Measurements from ENCODE around the gene VAPB. TPM values are rescaled to one million over a fixed set of nuclear protein-coding genes. Genes with fewer than 3 reads are reported as not detected.

Gene VAPB
- total and polyA plus RNA-seq, 10 of the 15 experiments (the other 5 are each of a cell fraction or from before 2014, with no cell fraction given), result 3.2 to 28.6 (median 20.5) TPM

GRCh38 chr20:58431134-58431533 is 42.1 kb downstream of the VAPB start (continued):
- TF ChIP-seq, protein P1, sequence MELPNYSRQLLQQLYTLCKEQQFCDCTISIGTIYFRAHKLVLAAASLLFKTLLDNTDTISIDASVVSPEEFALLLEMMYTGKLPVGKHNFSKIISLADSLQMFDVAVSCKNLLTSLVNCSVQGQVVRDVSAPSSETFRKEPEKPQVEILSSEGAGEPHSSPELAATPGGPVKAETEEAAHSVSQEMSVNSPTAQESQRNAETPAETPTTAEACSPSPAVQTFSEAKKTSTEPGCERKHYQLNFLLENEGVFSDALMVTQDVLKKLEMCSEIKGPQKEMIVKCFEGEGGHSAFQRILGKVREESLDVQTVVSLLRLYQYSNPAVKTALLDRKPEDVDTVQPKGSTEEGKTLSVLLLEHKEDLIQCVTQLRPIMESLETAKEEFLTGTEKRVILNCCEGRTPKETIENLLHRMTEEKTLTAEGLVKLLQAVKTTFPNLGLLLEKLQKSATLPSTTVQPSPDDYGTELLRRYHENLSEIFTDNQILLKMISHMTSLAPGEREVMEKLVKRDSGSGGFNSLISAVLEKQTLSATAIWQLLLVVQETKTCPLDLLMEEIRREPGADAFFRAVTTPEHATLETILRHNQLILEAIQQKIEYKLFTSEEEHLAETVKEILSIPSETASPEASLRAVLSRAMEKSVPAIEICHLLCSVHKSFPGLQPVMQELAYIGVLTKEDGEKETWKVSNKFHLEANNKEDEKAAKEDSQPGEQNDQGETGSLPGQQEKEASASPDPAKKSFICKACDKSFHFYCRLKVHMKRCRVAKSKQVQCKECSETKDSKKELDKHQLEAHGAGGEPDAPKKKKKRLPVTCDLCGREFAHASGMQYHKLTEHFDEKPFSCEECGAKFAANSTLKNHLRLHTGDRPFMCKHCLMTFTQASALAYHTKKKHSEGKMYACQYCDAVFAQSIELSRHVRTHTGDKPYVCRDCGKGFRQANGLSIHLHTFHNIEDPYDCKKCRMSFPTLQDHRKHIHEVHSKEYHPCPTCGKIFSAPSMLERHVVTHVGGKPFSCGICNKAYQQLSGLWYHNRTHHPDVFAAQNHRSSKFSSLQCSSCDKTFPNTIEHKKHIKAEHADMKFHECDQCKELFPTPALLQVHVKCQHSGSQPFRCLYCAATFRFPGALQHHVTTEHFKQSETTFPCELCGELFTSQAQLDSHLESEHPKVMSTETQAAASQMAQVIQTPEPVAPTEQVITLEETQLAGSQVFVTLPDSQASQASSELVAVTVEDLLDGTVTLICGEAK (IDR thresholded peaks at IDR 0.05; ENCODE audit: borderline replicate concordance), result no peak

DNA sequence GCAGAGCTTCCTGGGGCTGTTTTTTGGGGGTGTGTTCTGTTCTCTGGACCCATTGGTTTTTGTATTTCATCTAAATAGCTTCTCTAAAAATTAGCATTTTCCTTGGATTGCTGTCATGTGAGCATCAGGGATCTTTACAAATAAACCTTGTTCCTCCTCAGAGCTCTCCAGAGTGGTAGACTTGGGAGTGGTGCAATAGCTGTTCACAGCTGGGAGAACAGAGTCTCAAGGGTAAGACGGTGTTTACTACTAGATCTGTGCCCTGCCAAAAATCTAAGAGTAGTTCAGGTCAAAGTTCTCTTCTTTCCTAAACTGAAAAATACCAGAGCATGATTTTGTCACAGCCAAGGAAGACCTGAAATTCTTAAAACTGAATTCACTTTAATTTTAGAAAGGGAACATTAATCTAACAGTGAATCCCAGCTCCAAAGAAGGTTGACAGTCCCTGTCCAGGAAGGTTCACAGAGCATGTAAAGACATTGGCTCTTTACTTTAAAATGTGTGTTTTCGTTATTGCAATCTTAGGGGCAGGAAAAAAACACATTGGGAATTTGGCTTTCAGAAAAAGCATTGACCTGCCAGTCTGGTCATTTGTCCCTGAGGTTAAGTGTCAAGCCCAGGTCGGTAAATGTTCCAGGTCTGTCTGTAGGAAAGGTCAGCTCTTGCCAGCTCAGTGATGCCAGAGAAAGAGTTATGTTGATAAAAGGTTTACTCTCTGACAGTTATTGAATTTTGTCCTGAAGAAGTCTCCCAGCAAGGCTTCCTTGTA is 43.3 kb downstream of the VAPB start:
- TF ChIP-seq TARDBP (IDR thresholded peaks at IDR 0.05; ENCODE audit: borderline replicate concordance), result no peak
- TF ChIP-seq MLLT1 (IDR thresholded peaks at IDR 0.05), result no peak
- TF ChIP-seq TAF1 (IDR thresholded peaks at IDR 0.05; ENCODE audit: borderline replicate concordance, low read depth, low read length), result no peak
- no peak for TF ChIP-seq SIX5 (IDR thresholded peaks at IDR 0.05; ENCODE audit: low read depth, low read length, severe bottlenecking)
- TF ChIP-seq BCL11A (IDR thresholded peaks at IDR 0.05; ENCODE audit: low read depth, low read length), result no peak
- TF ChIP-seq, protein P1 (IDR thresholded peaks at IDR 0.05; ENCODE audit: borderline replicate concordance), result no peak
- TF ChIP-seq RFX5 (IDR thresholded peaks at IDR 0.05; ENCODE audit: low read depth, low read length), result no peak
- no peak for TF ChIP-seq SUZ12 (IDR thresholded peaks at IDR 0.05; ENCODE audit: unreplicated experiment)
- no peak for TF ChIP-seq SMC3 (IDR thresholded peaks at IDR 0.05; ENCODE audit: borderline replicate concordance, low read length)
- no peak for TF ChIP-seq KLF5 (IDR thresholded peaks at IDR 0.05; ENCODE audit: partially characterized antibody)
- TF ChIP-seq ZNF274 (IDR thresholded peaks at IDR 0.05; ENCODE audit: insufficient read depth, insufficient read length), result no peak
- ChIA-PET POLR2A (no interaction called here), RAD21 (ENCODE audit: unreplicated experiment) (interaction anchor here (0.5 to 1.1 kb wide), 3 partner anchors 27 to 212 kb away, joined by 3 read pairs; partner anchors contain the start of gene VAPB), CTCF (interaction anchor here (0.9 to 2.6 kb wide), 4 partner anchors 9 to 14 kb away, joined by 3 to 10 read pairs (median 6); no protein-coding TSS in a partner anchor), SMC1A (ENCODE audit: uncharacterized antibody, unreplicated experiment) (interaction anchor here (1.1 to 1.2 kb wide), 2 partner anchors 14 to 17 kb away, joined by 3 to 5 read pairs; no protein-coding TSS in a partner anchor)
- intact Hi-C loops (cut with micrococcal nuclease; ENCODE audit: unreplicated experiment), result no loop called here
- Histone ChIP-seq H3K4me3 (no peak overlapping the region), H3K9ac (ENCODE audit: control insufficient read depth, insufficient read depth, low read length) (no peak overlapping the region), H3K4me2 (ENCODE audit: control insufficient read depth, insufficient read depth) (no peak overlapping the region), H3K9me3 (replicated peaks; ENCODE audit: control insufficient read depth, insufficient read depth, low read length) (no peaks in the 10 kb centered on the region), H3K36me3 (ENCODE audit: control insufficient read depth in 2 of 2, insufficient read depth in 2 of 2, low read length in 1 of 2) (peaks cover 7 to 28% of the 10 kb centered on the region in 2 experiments; a peak in 3 of 4 replicates), H4K20me1 (ENCODE audit: control insufficient read depth, insufficient read depth) (peaks cover 5% of the 10 kb centered on the region), H3K27me3 (replicated peaks in 1 of 2; ENCODE audit: control insufficient read depth in 2 of 2, insufficient read depth in 2 of 2, low read length in 1 of 2) (no peaks in the 10 kb centered on the region), H2AFZ (ENCODE audit: control insufficient read depth, low read depth, low read length) (no peak overlapping the region), H3K79me2 (ENCODE audit: control insufficient read depth, insufficient read depth, low read length) (peaks cover 39% of the 10 kb centered on the region), H3K4me1 (ENCODE audit: control insufficient read depth, insufficient read depth, low read length) (0 out of 2 replicates have a peak, but pooled peaks cover 2% of the 10 kb centered on the region), H3K27ac (ENCODE audit: control insufficient read depth, insufficient read depth) (no peak overlapping the region)
- DNase-seq (ENCODE audit: low read depth, low spot score) (no peak), ATAC-seq (no peak), FAIRE-seq (no peak)
- BruUV-seq (replicated peaks), result no TSS peak
- in situ Hi-C loops (cut with MboI), result no loop called here
- WGBS (ENCODE audit: insufficient coverage, insufficient replicate concordance, low lambda C conversion rate, missing lambda C conversion rate), result 95% methylated on average over 3 of the region's 3 CpGs
